ENCODE results near the gene NCAM1.

GRCh38 chr11:113184498-113184897 lies 223.3 kb downstream of the NCAM1 start:
- TF ChIP-seq CTCF (IDR thresholded peaks at IDR 0.05; ENCODE audit: low read length), result no peak
- no peak for TF ChIP-seq EZH2 (optimal IDR thresholded peaks at IDR 0.05; ENCODE audit: low read depth, low read length)
